GM18858 (cell line): ENCODE results near the gene CYTH3.
"Not testable (repeated sequence)": the region's sequence is repeated elsewhere in the genome, so short reads cannot be mapped to it uniquely, and the experiment has no call there.

Experiments used
- ATAC-seq: cut with Tn5 transposase; IDR thresholded peaks from one replicate; pipeline ENCODE4 v1.9.1; 2021; ENCODE audit not compliant: unreplicated experiment

The CYTH3 gene

GRCh38 chr7:6154542-6155404 is 117.7 kb downstream of the CYTH3 start:
- ATAC-seq = no peak

DNA sequence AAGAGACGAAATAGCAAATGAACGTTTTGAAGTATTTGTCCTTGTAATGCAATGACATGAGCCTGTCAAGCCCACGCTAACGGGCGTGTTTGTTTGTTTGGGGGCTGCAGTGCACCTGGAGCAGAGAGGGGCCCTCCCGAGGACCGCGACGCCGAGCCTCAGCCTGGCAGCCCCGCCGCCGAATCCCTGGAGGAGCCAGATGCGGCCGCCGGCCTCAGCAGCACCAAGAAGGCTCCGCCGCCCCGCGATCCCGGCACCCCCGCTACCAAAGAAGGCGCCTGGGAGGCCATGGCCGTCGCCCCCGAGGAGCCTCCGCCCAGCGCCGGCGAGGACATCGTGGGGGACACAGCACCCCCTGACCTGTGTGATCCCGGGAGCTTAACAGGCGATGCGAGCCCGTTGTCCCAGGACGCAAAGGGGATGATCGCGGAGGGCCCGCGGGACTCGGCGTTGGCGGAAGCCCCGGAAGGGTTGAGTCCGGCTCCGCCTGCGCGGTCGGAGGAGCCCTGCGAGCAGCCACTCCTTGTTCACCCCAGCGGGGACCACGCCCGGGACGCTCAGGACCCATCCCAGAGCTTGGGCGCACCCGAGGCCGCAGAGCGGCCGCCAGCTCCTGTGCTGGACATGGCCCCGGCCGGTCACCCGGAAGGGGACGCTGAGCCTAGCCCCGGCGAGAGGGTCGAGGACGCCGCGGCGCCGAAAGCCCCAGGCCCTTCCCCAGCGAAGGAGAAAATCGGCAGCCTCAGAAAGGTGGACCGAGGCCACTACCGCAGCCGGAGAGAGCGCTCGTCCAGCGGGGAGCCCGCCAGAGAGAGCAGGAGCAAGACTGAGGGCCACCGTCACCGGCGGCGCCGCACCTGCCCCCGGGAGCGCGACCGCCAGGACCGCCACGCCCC is 118.5 kb downstream of the CYTH3 start:
- ATAC-seq = no peak

DNA sequence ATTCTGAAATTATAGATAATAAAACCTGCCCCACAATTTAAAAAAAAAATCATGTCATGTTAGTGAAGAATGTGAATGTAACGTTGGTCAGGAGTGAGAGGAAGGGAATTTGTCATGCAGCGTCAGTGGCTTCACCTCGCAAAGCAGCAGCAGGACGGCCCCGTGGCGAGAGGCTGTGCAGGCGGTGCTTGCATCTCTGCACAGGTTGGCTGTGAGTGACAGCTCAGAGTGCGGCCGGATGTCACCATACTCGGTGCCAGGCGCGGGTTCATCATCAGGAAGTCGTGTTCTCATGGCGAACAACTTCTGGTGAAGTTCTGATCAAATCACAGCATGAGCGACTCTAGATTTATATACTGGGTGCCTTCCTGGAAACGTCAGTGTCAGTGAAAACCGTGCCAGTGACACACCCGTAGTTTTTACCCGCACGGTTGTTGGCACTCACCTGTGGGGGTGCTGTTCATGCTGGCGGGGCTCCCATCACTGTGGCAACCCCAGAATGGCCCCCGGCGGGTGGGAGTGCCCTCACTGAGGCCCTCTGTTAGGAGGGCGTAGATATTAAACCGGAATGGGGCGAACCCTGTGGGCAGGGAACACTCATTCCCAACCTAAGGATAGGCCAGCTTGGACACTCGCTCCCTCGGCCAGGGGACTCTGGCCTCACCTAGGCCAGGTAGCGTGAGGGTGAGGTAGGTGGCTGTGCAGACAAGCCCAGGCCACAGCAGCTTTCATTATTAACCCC is 120.3 kb downstream of the CYTH3 start:
- ATAC-seq = no peak

DNA sequence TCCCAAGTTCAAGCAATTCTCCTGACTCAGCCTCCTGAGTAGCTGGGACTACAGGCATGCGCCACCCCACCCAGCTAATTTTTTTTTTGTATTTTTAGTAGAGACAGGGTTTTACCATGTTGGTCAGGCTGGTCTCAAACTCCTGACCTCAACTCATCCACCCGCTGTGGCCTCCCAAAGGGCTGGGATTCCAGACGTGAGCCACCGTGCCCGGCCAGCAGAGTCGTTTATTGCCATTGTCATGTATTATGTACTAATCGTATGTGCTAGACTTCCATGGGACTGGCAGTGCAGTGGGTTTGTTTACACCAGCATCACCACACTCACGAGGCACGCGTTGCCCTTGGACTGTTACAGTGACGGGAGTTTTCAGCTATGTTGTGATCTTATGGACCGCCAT is 120.9 kb downstream of the CYTH3 start:
- ATAC-seq = not testable (repeated sequence)

DNA sequence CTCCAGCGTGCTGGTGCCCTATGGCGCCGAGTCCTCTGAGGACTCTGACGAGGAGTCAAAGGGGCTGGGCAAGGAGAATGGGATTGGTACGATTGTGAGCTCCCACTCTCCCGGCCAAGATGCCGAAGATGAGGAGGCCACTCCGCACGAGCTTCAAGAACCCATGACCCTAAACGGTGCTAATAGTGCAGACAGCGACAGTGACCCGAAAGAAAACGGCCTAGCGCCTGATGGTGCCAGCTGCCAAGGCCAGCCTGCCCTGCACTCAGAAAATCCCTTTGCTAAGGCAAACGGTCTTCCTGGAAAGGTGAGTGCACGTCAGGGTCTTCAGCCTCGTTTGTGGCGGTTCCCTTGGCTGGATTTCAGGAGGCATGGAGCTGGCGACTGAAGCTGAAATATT is 122.4 kb downstream of the CYTH3 start:
- ATAC-seq = no peak

- no peak for ATAC-seq
These were observed 123.6 kb downstream of the CYTH3 start for GRCh38 chr7:6148724-6149360.

GRCh38 chr7:6147627-6148026 is 124.8 kb downstream of the CYTH3 start:
- no peak for ATAC-seq

DNA sequence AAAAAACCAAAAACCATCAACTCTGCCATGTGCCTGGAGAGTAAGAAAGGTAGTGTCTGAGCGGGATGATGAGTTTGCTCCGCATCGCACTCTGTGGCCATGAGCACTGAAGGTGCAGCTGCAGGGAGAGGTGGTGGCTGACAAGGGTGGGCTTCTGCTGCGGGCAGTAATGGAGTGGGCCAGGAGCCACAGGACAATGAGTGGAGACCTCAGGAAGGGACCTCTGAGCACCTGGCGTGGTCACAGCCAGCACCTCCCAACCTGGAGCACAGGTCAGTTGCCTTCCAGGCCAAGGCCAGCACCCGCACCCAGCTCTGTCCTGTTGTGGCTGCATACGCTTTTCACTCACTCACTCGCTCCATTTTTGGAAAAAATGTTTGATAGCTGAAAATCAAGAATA is 125.8 kb downstream of the CYTH3 start:
- ATAC-seq = no peak

DNA sequence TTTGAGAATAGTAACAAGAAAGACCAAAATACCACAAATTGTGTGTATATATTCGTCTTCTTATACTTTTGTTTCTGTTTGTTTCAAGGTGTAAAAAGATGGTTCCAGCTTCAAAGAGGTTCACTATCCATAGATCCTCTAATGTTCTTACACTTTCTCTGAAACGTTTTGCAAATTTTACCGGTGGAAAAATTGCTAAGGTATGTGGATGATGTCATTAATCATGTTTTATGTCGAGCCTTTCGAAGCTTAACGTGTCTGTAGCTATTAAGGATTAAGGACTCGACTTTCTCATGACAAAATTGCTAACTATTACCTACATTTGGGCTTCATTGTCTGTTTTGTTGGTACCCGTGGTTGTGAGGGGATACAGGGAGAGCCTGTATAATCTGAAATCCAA is 128.4 kb downstream of the CYTH3 start:
- no peak for ATAC-seq

GRCh38 chr7:6142871-6143380 is 129.5 kb downstream of the CYTH3 start:
- ATAC-seq = no peak

DNA sequence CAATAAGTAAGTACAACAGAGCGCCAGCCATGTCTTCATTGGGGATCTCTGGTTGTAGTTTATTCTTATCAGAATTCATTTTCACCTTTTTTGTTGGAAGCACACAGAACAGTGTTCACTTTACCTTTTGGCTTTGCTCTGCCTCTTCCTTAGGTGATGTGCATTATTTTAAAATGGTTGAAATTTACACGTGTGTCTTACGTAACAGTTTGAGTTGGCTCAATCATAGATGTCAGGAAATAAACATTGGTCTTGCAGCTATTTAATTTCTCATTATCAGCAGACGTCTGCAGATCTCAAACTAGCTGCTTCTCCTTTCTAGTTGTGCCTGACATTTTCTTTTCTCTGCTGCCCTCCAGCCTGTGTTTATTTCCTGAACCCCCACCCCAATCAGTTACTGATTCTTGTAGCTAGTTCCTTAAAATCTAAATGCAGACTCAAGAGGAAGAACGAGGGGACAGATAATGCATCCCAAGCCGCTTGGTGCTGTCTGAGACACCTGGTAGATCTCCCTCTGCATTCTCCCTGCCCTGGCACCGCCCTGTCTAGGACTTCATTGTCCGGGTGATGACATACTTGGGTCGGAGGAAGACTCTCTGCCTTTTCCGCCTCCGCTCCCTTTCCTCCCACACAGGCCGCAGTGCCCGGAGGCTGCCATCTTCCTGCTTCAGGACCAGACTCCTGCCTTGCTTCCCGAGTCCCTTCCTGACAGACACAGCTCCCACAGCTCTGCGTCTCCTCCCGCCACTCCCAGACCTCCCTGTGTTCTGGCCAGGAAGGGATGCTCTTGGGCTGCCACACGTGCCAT is 133.0 kb downstream of the CYTH3 start:
- no peak for ATAC-seq

DNA sequence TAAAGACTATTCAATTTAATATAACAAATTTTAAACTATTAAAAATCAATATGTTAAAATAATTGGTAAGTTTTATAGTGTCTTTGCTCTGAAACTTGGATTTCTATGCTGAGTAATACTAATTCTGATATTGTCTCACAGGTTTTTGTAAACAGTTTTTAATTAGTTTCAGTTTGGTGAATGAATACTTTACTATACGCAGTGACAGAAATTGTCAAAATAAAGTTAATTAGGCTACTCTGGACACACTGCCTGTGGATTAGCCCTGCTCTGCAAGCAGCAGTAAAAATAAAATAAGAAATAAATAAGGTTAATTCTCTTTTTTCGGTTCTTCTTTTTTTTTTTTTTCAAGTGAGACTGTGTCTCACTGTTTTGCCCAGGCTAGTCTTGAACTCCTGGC is 135.9 kb downstream of the CYTH3 start:
- ATAC-seq = no peak

DNA sequence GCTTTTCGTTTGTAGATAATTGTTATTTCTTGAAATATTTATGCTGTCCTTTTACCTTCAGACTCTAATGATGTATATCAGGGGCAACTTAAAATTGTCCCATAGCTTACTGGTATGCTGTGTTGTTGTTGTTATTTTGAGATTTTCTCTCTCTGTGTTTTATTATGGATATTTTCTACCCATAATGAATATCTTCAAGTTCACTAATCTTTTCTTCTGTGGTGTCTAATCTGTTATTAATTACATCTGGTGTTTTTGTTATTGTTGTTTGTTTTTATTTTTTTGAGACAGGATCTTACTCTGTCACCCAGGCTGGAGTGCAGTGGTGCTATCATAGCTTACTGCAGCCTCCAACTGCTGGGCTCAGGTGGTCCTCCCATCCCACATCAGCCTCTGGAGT is 139.2 kb downstream of the CYTH3 start:
- ATAC-seq = no peak

DNA sequence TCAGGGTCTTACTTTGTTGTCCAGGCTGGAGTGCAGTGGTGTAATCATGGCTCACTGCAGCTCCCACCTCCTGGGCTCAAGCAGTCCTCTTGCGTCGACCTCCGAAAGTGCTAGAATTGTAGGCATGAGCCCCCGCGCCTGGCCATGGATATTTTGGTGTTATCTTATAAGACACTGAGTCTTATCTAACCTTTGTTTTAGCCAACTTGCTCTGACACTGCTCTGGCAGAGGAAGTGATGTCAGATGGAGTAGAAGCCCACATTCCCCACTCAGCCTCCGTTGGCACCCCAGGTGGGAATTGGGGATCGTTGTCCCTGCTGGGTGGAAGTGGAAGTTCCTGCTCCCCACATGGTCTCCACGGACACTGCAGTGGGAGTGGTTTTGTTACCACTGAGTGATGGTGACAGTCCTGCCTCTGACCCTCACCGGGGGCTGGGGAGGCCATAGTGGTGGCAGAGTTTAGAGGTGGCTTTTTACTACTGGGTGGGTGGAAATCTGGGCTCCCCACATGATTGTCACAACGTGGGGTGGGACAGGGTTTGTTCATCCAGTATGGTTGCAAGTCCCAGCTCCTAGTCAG is 142.3 kb downstream of the CYTH3 start:
- no peak for ATAC-seq

GRCh38 chr7:6128205-6128604 is 144.2 kb downstream of the CYTH3 start:
- no peak for ATAC-seq

- no peak for ATAC-seq
These were observed 145.3 kb downstream of the CYTH3 start for GRCh38 chr7:6127110-6127490.

GRCh38 chr7:6123843-6124242 is 148.6 kb downstream of the CYTH3 start:
- no peak for ATAC-seq

GRCh38 chr7:6121141-6121540 is 151.3 kb downstream of the CYTH3 start:
- no peak for ATAC-seq

DNA sequence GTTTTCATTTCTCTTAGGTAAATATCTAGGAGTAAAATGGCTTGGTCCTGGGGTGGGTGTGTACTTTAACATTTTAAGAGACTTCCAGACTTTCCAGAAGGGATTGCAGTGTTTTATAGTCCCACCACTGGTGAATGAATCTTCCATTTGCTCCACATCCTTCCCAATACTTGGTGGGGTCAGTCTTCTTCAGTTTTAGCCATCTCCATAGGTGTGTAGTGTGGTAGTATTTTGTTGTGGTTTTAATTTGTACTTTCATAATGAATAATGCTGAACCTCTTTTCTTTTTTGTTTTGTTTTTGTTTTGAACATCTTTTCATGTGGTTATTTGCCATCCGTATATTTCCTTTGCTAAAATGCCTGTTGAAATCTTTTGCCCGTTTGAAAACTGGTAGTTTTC is 154.9 kb downstream of the CYTH3 start:
- ATAC-seq = no peak

GRCh38 chr7:6116211-6116610 is 156.2 kb downstream of the CYTH3 start:
- ATAC-seq = no peak
